CD8-positive, alpha-beta memory T cell (primary cell): ENCODE measurements around the gene POU2F3. TPM values are rescaled to one million over a fixed set of nuclear protein-coding genes. Genes with fewer than 3 reads are reported as not detected.

Experiments used
- CTCF ChIA-PET: fragments of 350-600 bp; sonication (Branson Sonifier 250); formaldehyde crosslinking; loops from one replicate; lab custom pipeline; 2021; ENCODE audit warnings: antibody characterized with exemption; lab: Charles Lee
- POLR2A ChIA-PET: fragments of 350-600 bp; sonication (Branson Sonifier 250); formaldehyde crosslinking; loops from one replicate; lab custom pipeline; 2021; ENCODE audit warnings: antibody characterized with exemption; lab: Charles Lee
- DNase-seq, 5 donors: peaks; one replicate each; pipeline versions ENCODE4 v3.0.0 to v3.0.0-alpha.2; 2020 to 2022; ENCODE audit warnings: mixed read lengths in 1 of 5
- H3K27ac ChIP-seq: one replicate; pipeline ENCODE4 v1.7.0; 2013; ENCODE audit warnings: low read depth, mild to moderate bottlenecking, low read length, moderate library complexity
- H3K27me3 ChIP-seq: 2 replicates; pipeline ENCODE4 v1.7.0; 2013; ENCODE audit warnings: low read length, mild to moderate bottlenecking; ENCODE audit not compliant: insufficient read depth, poor library complexity, severe bottlenecking
- H3K36me3 ChIP-seq: 2 replicates; pipeline ENCODE4 v1.7.0; 2013; ENCODE audit warnings: mild to moderate bottlenecking, low read length, moderate library complexity; ENCODE audit not compliant: insufficient read depth
- H3K4me1 ChIP-seq: 2 replicates; pipeline ENCODE4 v1.7.0; 2013; ENCODE audit warnings: mild to moderate bottlenecking, low read length, moderate library complexity; ENCODE audit not compliant: insufficient read depth
- H3K4me3 ChIP-seq: 2 replicates; pipeline ENCODE4 v1.7.0; 2013; ENCODE audit warnings: mild to moderate bottlenecking, low read length
- H3K9me3 ChIP-seq: 2 replicates; pipeline ENCODE4 v1.7.0; 2013; ENCODE audit warnings: mild to moderate bottlenecking, low read length
- H3K27ac Mint-ChIP-seq, 8 donors: one replicate each; pipeline ENCODE4 v1.8.0; 2020 to 2021; ENCODE audit warnings: mixed read lengths in 8 of 8, mild to moderate bottlenecking in 6 of 8, inconsistent platforms in 3 of 8, moderate library complexity in 3 of 8
- H3K27me3 Mint-ChIP-seq, 2 donors: one replicate each; pipeline ENCODE4 v1.8.0; 2020 to 2021; ENCODE audit warnings: mixed read lengths in 2 of 2, mild to moderate bottlenecking in 1 of 2, moderate library complexity in 1 of 2
- H3K36me3 Mint-ChIP-seq, 3 donors: one replicate each; pipeline ENCODE4 v1.8.0; 2020 to 2021; ENCODE audit warnings: mixed read lengths in 3 of 3, inconsistent platforms in 1 of 3, mild to moderate bottlenecking in 1 of 3
- H3K4me1 Mint-ChIP-seq, 3 donors: one replicate each; pipeline ENCODE4 v1.8.0; 2020 to 2021; ENCODE audit warnings: mixed read lengths in 3 of 3, inconsistent platforms in 1 of 3, mild to moderate bottlenecking in 1 of 3
- H3K4me3 Mint-ChIP-seq, 7 donors: one replicate each; pipeline ENCODE4 v1.8.0; 2020 to 2021; ENCODE audit warnings: mixed read lengths in 7 of 7, mild to moderate bottlenecking in 6 of 7, moderate library complexity in 4 of 7, inconsistent platforms in 2 of 7
- H3K9me3 Mint-ChIP-seq, 5 donors: one replicate each; pipeline ENCODE4 v1.8.0; 2020 to 2022; ENCODE audit warnings: mixed read lengths in 5 of 5, mild to moderate bottlenecking in 3 of 5, moderate library complexity in 2 of 5, inconsistent platforms in 1 of 5
- polyA plus RNA-seq: library from polyadenylated mRNA; unstranded; fragments of 300-500 nt; fragmentation: Illumina TruSeq; gene quantifications from one replicate; pipeline ENCODE4 v1.2.3, GENCODE V29; 2021
- total RNA-seq, 2 experiments: library from RNA; stranded (reverse); gene quantifications; one replicate each; pipeline ENCODE4 v1.2.3, GENCODE V29; 2021

The POU2F3 gene
- total and polyA plus RNA-seq, 3 experiments from 2014 or later, result not detected

- ChIA-PET POLR2A (no interaction called here), CTCF (no interaction called here)
- Mint-ChIP-seq H3K4me3 (no peak overlapping the region), H3K27ac (no peak overlapping the region), H3K36me3 (no peaks in the 10 kb centered on the region), H3K27me3 (peaks cover 20 to 61% of the 10 kb centered on the region in 2 donors), H3K9me3 (no peaks in the 10 kb centered on the region), H3K4me1 (peaks cover 0 to 4% (median 2%) of the 10 kb centered on the region in 3 donors)
- Histone ChIP-seq H3K27me3 (peaks cover 4% of the 10 kb centered on the region), H3K36me3 (no peaks in the 10 kb centered on the region), H3K9me3 (no peaks in the 10 kb centered on the region), H3K27ac (no peak overlapping the region), H3K4me1 (no peaks in the 10 kb centered on the region), H3K4me3 (no peak overlapping the region)
- DNase-seq, result no peak
Observed at GRCh38 chr11:120255519-120255866, 15.6 kb downstream of the POU2F3 start.

GRCh38 chr11:120256178-120256577, 16.2 kb downstream of the POU2F3 start:
- no peak overlapping the region for H3K4me3 Mint-ChIP-seq
- Histone ChIP-seq H3K4me3 (no peak overlapping the region), H3K36me3 (no peaks in the 10 kb centered on the region), H3K27me3 (peaks cover 4% of the 10 kb centered on the region), H3K9me3 (no peaks in the 10 kb centered on the region), H3K27ac (no peak overlapping the region), H3K4me1 (no peaks in the 10 kb centered on the region)
- H3K27ac Mint-ChIP-seq, result no peak overlapping the region
- DNase-seq, result no peak
- POLR2A ChIA-PET, result no interaction called here
- H3K36me3 Mint-ChIP-seq, result no peaks in the 10 kb centered on the region
- CTCF ChIA-PET, result no interaction called here
- H3K4me1 Mint-ChIP-seq, result peaks cover 0 to 4% (median 2%) of the 10 kb centered on the region in 3 donors
- H3K27me3 Mint-ChIP-seq, result peaks cover 18 to 62% of the 10 kb centered on the region in 2 donors
- H3K9me3 Mint-ChIP-seq, result no peaks in the 10 kb centered on the region

GRCh38 chr11:120256779-120257178, 16.8 kb downstream of the POU2F3 start:
- H3K36me3 ChIP-seq, result no peaks in the 10 kb centered on the region
- no peak overlapping the region for H3K4me3 ChIP-seq
- POLR2A ChIA-PET, result no interaction called here
- H3K4me1 Mint-ChIP-seq, result peaks cover 0 to 4% (median 2%) of the 10 kb centered on the region in 3 donors
- no peaks in the 10 kb centered on the region for H3K9me3 Mint-ChIP-seq
- H3K4me1 ChIP-seq, result no peaks in the 10 kb centered on the region
- H3K9me3 ChIP-seq, result no peaks in the 10 kb centered on the region
- H3K36me3 Mint-ChIP-seq, result no peaks in the 10 kb centered on the region
- H3K4me3 Mint-ChIP-seq, result no peak overlapping the region
- no peak for DNase-seq
- H3K27ac Mint-ChIP-seq, result no peak overlapping the region
- H3K27ac ChIP-seq, result no peak overlapping the region
- H3K27me3 ChIP-seq, result peaks cover 4% of the 10 kb centered on the region
- CTCF ChIA-PET, result interaction anchor here (1.1 kb wide), 1 partner anchor 8 kb away, joined by 3 read pairs; no protein-coding TSS in a partner anchor
- peaks cover 20 to 66% of the 10 kb centered on the region in 2 donors for H3K27me3 Mint-ChIP-seq

- DNase-seq, result no peak
- Mint-ChIP-seq H3K27me3 (peaks cover 17 to 65% of the 10 kb centered on the region in 2 donors), H3K4me3 (no peak overlapping the region), H3K4me1 (peaks cover 0 to 4% (median 2%) of the 10 kb centered on the region in 3 donors), H3K36me3 (no peaks in the 10 kb centered on the region), H3K27ac (peak overlapping the region in 1 of 8 donors; percentile 3), H3K9me3 (no peaks in the 10 kb centered on the region)
- CTCF ChIA-PET, result interaction anchor here (1.1 kb wide), 1 partner anchor 9 kb away, joined by 3 read pairs; no protein-coding TSS in a partner anchor
- H3K4me1 ChIP-seq, result no peaks in the 10 kb centered on the region
- POLR2A ChIA-PET, result no interaction called here
- peaks cover 4% of the 10 kb centered on the region for H3K27me3 ChIP-seq
- H3K27ac ChIP-seq, result no peak overlapping the region
- no peak overlapping the region for H3K4me3 ChIP-seq
- H3K9me3 ChIP-seq, result no peaks in the 10 kb centered on the region
- no peaks in the 10 kb centered on the region for H3K36me3 ChIP-seq
Observed at GRCh38 chr11:120257346-120257745, 17.4 kb downstream of the POU2F3 start.

GRCh38 chr11:120258661-120259060, 18.7 kb downstream of the POU2F3 start:
- Mint-ChIP-seq H3K9me3 (no peaks in the 10 kb centered on the region), H3K4me3 (no peak overlapping the region), H3K4me1 (peaks cover 0 to 4% (median 2%) of the 10 kb centered on the region in 3 donors), H3K27me3 (peaks cover 17 to 65% of the 10 kb centered on the region in 2 donors), H3K27ac (no peak overlapping the region), H3K36me3 (no peaks in the 10 kb centered on the region)
- ChIA-PET POLR2A (no interaction called here), CTCF (no interaction called here)
- H3K36me3 ChIP-seq, result no peaks in the 10 kb centered on the region
- no peak overlapping the region for H3K27ac ChIP-seq
- no peak overlapping the region for H3K4me3 ChIP-seq
- H3K27me3 ChIP-seq, result peaks cover 4% of the 10 kb centered on the region
- no peaks in the 10 kb centered on the region for H3K9me3 ChIP-seq
- H3K4me1 ChIP-seq, result no peaks in the 10 kb centered on the region
- no peak for DNase-seq

GRCh38 chr11:120259241-120259640, 19.3 kb downstream of the POU2F3 start:
- Histone ChIP-seq H3K36me3 (no peaks in the 10 kb centered on the region), H3K4me3 (no peak overlapping the region), H3K27me3 (peaks cover 4% of the 10 kb centered on the region), H3K9me3 (no peaks in the 10 kb centered on the region), H3K4me1 (no peaks in the 10 kb centered on the region), H3K27ac (no peak overlapping the region)
- CTCF ChIA-PET, result no interaction called here
- Mint-ChIP-seq H3K36me3 (no peaks in the 10 kb centered on the region), H3K9me3 (no peaks in the 10 kb centered on the region), H3K4me1 (peaks cover 0 to 4% (median 2%) of the 10 kb centered on the region in 3 donors), H3K27ac (no peak overlapping the region), H3K4me3 (no peak overlapping the region), H3K27me3 (peaks cover 17 to 61% of the 10 kb centered on the region in 2 donors)
- no peak for DNase-seq
- POLR2A ChIA-PET, result no interaction called here

- H3K4me3 Mint-ChIP-seq, result no peak overlapping the region
- DNase-seq, result no peak
- CTCF ChIA-PET, result no interaction called here
- no peaks in the 10 kb centered on the region for H3K4me1 ChIP-seq
- H3K36me3 Mint-ChIP-seq, result no peaks in the 10 kb centered on the region
- no peaks in the 10 kb centered on the region for H3K36me3 ChIP-seq
- H3K27ac ChIP-seq, result no peak overlapping the region
- peaks cover 0 to 4% (median 2%) of the 10 kb centered on the region in 3 donors for H3K4me1 Mint-ChIP-seq
- POLR2A ChIA-PET, result no interaction called here
- no peak overlapping the region for H3K4me3 ChIP-seq
- no peaks in the 10 kb centered on the region for H3K9me3 ChIP-seq
- peaks cover 4% of the 10 kb centered on the region for H3K27me3 ChIP-seq
- H3K27ac Mint-ChIP-seq, result no peak overlapping the region
- peaks cover 15 to 56% of the 10 kb centered on the region in 2 donors for H3K27me3 Mint-ChIP-seq
- no peaks in the 10 kb centered on the region for H3K9me3 Mint-ChIP-seq
Observed at GRCh38 chr11:120259988-120260565, 20.1 kb downstream of the POU2F3 start.

- Histone ChIP-seq H3K9me3 (no peaks in the 10 kb centered on the region), H3K27ac (no peak overlapping the region), H3K4me3 (no peak overlapping the region), H3K27me3 (peaks cover 4% of the 10 kb centered on the region), H3K4me1 (no peaks in the 10 kb centered on the region), H3K36me3 (no peaks in the 10 kb centered on the region)
- H3K27me3 Mint-ChIP-seq, result peaks cover 14 to 54% of the 10 kb centered on the region in 2 donors
- no peaks in the 10 kb centered on the region for H3K4me1 Mint-ChIP-seq
- no peak overlapping the region for H3K27ac Mint-ChIP-seq
- DNase-seq, result no peak
- no peaks in the 10 kb centered on the region for H3K36me3 Mint-ChIP-seq
- CTCF ChIA-PET, result no interaction called here
- H3K4me3 Mint-ChIP-seq, result no peak overlapping the region
- POLR2A ChIA-PET, result no interaction called here
- no peaks in the 10 kb centered on the region for H3K9me3 Mint-ChIP-seq
Observed at GRCh38 chr11:120260616-120261015, 20.7 kb downstream of the POU2F3 start.
